NB4 (cell line): ENCODE measurements around the gene AIMP1.

Experiments used
- CTCF ChIP-seq: IDR thresholded peaks from one replicate; pipeline ENCODE4 v1.5.1; 2012; ENCODE audit warnings: low read depth, low read length
- MAX ChIP-seq: IDR thresholded peaks from 2 replicates; pipeline ENCODE4 v1.6.1; 2011; ENCODE audit warnings: low read depth, low read length
- POLR2A ChIP-seq: IDR thresholded peaks from 2 replicates; pipeline ENCODE4 v1.6.1; 2011; ENCODE audit warnings: mild to moderate bottlenecking; ENCODE audit not compliant: insufficient read length; ENCODE audit errors: extremely low read depth

GRCh38 chr4:106368678-106369077 is 52.3 kb downstream of the AIMP1 start, which contains the start of gene GIMD1:
- TF ChIP-seq CTCF (no peak), POLR2A (no peak), MAX (no peak)
